Motor neuron (in vitro differentiated cells): Measurements from ENCODE around the gene BPIFB3. TPM values are rescaled to one million over a fixed set of nuclear protein-coding genes. Genes with fewer than 3 reads are reported as not detected.
"Not testable (repeated sequence)": the region's sequence is repeated elsewhere in the genome, so short reads cannot be mapped to it uniquely, and the experiment has no call there.

ENCODE experiments used
- ATAC-seq, 8 experiments: fragments of 200-7000 bp; cut with Tn5 transposase; replicated peaks in 6 of 8; 2 replicates each; pipeline ENCODE4 v1.8.0; 2021; ENCODE audit warnings: mild to moderate bottlenecking in 8 of 8, moderate library complexity in 8 of 8
- H3K27ac ChIP-seq, 2 donors: fragments of 250-450 bp; sonication (Bioruptor Pico); 2 replicates each; pipeline ENCODE4 v1.9.0; 2021; ENCODE audit warnings: antibody characterized with exemption in 2 of 2, mild to moderate bottlenecking in 2 of 2, moderate library complexity in 1 of 2
- H3K4me1 ChIP-seq, 2 donors: fragments of 250-450 bp; sonication (Bioruptor Pico); replicated peaks in 1 of 2; 2 replicates each; pipeline ENCODE4 v1.6.1; 2021; ENCODE audit warnings: antibody characterized with exemption in 2 of 2, mild to moderate bottlenecking in 2 of 2, moderate library complexity in 1 of 2
- H3K4me3 ChIP-seq, 5 donors: fragments of 250-450 bp; sonication (Bioruptor Pico); 2 replicates each; pipeline ENCODE4 v1.9.0; 2021; ENCODE audit warnings: antibody characterized with exemption in 5 of 5, mild to moderate bottlenecking in 5 of 5, moderate library complexity in 4 of 5
- WGBS, 10 experiments: fragments of 450-650 bp; shearing (Covaris generic); methylation state at CpG; one replicate each; pipeline ENCODE4 v1.0.0; 2022; 5-methylcytosine and 5-hydroxymethylcytosine counted together
- in situ Hi-C, 9 experiments: fragments of 400-800 bp; cut with MboI; loops; one replicate each; pipeline ENCODE4 v1.15.0; 2021; ENCODE audit warnings: low sequenced_read_pairs in 9 of 9, low pct_unique_long_range_greater_than_20kb in 2 of 9; ENCODE audit not compliant: unreplicated experiment in 9 of 9
- total RNA-seq, 8 experiments: library from RNA; unstranded; fragments of 300-600 nt; gene quantifications; 2 replicates each; pipeline versions ENCODE4 v1.2.3 to v1.2.4, GENCODE V29; 2022

Gene BPIFB3
- total RNA-seq, 8 experiments from 2014 or later, result not detected

- H3K4me3 ChIP-seq, result no peak overlapping the region
- in situ Hi-C loops, result loop anchor here in 1 of 9 experiments (10.0 kb wide), 1 partner anchor 190 kb away; no protein-coding TSS in a partner anchor
- no peak for ATAC-seq
- 29 to 100% (median 100%) methylated on average over 2 to 5 of the region's 5 CpGs; no CpG with 5 or more reads in 7 of the 10 experiments for WGBS, 10 experiments
- H3K4me1 ChIP-seq, result no peaks in the 10 kb centered on the region
- H3K27ac ChIP-seq, result no peak overlapping the region
Observed at GRCh38 chr20:33095249-33095648, 41.5 kb downstream of the BPIFB3 start.

- H3K27ac ChIP-seq, H3K4me1 ChIP-seq, H3K4me3 ChIP-seq: not testable (repeated sequence)
- in situ Hi-C loops, result loop anchor here in 1 of 9 experiments (10.0 kb wide), 1 partner anchor 191 kb away; no protein-coding TSS in a partner anchor
- 0 to 44% (median 26%) methylated on average over 2 to 6 of the region's 6 CpGs; no CpG with 5 or more reads in 3 of the 10 experiments for WGBS, 10 experiments
- ATAC-seq, result peak; percentile 69 to 98 (median 89)
Observed at GRCh38 chr20:33095902-33096584, 42.3 kb downstream of the BPIFB3 start.

DNA sequence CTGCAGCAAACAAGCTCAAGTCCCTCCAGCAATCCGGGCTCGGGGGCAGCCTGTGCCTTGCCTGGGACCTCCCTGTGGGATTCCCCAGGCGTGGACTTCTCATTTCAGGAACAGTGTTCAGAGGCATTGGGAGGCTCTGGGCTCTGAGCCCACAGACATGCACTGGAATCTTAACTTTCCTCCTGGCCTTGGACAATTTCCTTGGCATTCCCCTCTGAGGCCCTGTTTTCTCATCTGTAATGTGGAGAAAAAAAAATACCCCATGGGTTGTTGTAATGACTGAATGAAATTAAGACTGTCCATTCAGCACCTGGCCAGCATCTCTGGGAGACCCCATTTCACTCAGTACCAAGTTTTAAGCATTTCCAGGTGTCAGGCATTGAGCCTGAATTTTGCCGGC lies 43.3 kb downstream of the BPIFB3 start:
- 0 to 100% (median 93%) methylated on average over 1 to 4 of the region's 4 CpGs; no CpG with 5 or more reads in 5 of the 10 experiments for WGBS, 10 experiments
- no peaks in the 10 kb centered on the region for H3K4me1 ChIP-seq
- no peak for ATAC-seq
- no peak overlapping the region for H3K4me3 ChIP-seq
- in situ Hi-C loops, result loop anchor here in 1 of 9 experiments (10.0 kb wide), 1 partner anchor 192 kb away; no protein-coding TSS in a partner anchor
- H3K27ac ChIP-seq, result no peak overlapping the region

- in situ Hi-C loops, result loop anchor here in 1 of 9 experiments (10.0 kb wide), 1 partner anchor 195 kb away; no protein-coding TSS in a partner anchor
- peak in 4 of 8 experiments; percentile 19 to 72 (median 52) for ATAC-seq
- H3K4me3 ChIP-seq, result no peak overlapping the region
Observed at GRCh38 chr20:33099843-33100538, 46.3 kb downstream of the BPIFB3 start.

GRCh38 chr20:33103556-33103955 lies 49.9 kb downstream of the BPIFB3 start:
- Histone ChIP-seq H3K4me1 (peaks cover 0 to 3% of the 10 kb centered on the region in 2 donors), H3K4me3 (no peak overlapping the region), H3K27ac (no peak overlapping the region)
- in situ Hi-C loops, result no loop called here
- peak in 1 of 8 experiments; percentile 26 for ATAC-seq
- WGBS, 10 experiments, result 0 to 50% (median 20%) methylated on average over 1 to 2 of the region's 3 CpGs; no CpG with 5 or more reads in 3 of the 10 experiments

More at GRCh38 chr20:33099843-33100538, 46.3 kb downstream of the BPIFB3 start:
- Histone ChIP-seq H3K27ac (no peak overlapping the region), H3K4me1 (peaks cover 0 to 3% of the 10 kb centered on the region in 2 donors)
- WGBS, 10 experiments, result 13 to 88% (median 40%) methylated on average over 1 to 7 of the region's 10 CpGs; no CpG with 5 or more reads in 1 of the 10 experiments

DNA sequence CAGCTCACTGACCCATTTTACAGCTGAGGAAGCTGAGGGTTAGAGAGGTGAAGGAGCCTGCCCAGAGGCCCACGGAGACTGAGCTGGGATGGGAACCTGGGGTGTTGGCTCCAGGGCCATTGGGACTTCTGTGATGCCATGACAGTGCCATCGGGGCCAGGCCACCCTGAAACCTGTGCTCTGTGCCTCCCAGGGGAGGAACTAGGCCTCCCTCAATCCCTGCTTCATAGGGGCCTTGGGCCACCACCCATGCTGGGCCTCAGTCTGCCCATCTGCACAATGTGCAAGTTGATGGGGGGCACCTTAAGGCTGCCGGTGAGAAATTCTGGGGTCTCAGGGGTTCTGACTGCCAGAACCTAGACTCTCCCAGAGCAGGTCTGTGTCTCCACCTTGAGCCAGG lies 50.6 kb downstream of the BPIFB3 start:
- peaks cover 0 to 3% of the 10 kb centered on the region in 2 donors for H3K4me1 ChIP-seq
- 38 to 100% (median 80%) methylated on average over 1 to 3 of the region's 3 CpGs; no CpG with 5 or more reads in 6 of the 10 experiments for WGBS, 10 experiments
- in situ Hi-C loops, result no loop called here
- ATAC-seq, result no peak
- no peak overlapping the region for H3K27ac ChIP-seq
- no peak overlapping the region for H3K4me3 ChIP-seq

- 20 to 100% (median 89%) methylated on average over 1 to 5 of the region's 8 CpGs; no CpG with 5 or more reads in 2 of the 10 experiments for whole genome bisulfite sequencing, 10 experiments
- no peak overlapping the region for H3K27ac ChIP-seq
- peaks cover 0 to 3% of the 10 kb centered on the region in 2 donors for H3K4me1 ChIP-seq
- no peak for ATAC-seq
- H3K4me3 ChIP-seq, result no peak overlapping the region
- in situ Hi-C loops, result no loop called here
Observed at GRCh38 chr20:33105316-33105924, 51.7 kb downstream of the BPIFB3 start.

DNA sequence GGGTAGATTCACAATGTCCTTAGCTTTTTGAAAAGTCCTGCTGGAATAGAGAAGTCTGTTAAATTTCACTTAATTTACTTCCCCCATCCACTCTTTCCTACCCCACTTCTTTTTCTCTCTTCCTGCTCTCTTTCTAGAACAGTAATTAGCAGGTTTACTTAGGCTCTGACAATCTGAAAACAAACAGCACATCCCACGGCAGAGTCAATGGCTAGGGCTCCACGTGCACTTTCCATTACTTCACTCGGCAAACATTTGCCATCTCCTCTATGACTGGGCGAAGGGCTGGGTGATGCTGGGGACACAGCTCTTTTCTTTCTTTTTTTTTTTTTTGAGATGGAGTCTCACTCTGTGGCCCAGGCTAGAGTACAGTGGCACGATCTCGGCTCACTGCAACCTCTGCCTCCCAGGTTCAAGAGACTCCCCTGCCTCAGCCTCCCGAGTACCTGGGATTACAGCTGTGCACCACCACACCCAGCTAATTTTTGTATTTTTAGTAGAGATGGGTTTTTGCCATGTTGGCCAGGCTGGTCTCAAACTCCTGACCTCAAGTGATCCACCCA lies 52.4 kb downstream of the BPIFB3 start:
- in situ Hi-C loops, H3K27ac ChIP-seq, H3K4me1 ChIP-seq, H3K4me3 ChIP-seq: not testable (repeated sequence)
- 25 to 80% (median 38%) methylated on average over 1 to 4 of the region's 7 CpGs; no CpG with 5 or more reads in 1 of the 10 experiments for WGBS, 10 experiments
- peak in 2 of 8 experiments; percentile 50 to 65 for ATAC-seq

- Histone ChIP-seq H3K4me3 (no peak overlapping the region), H3K4me1 (peaks cover 0 to 2% of the 10 kb centered on the region in 2 donors), H3K27ac (no peak overlapping the region)
- WGBS, 10 experiments, result 0 to 83% (median 38%) methylated on average over 1 of the region's 2 CpGs; no CpG with 5 or more reads in 6 of the 10 experiments
- ATAC-seq, result no peak
- in situ Hi-C loops, result no loop called here
Observed at GRCh38 chr20:33108661-33109060, 55.0 kb downstream of the BPIFB3 start.

GRCh38 chr20:33110147-33110825 lies 56.6 kb downstream of the BPIFB3 start:
- no peak overlapping the region for H3K27ac ChIP-seq
- ATAC-seq, result no peak
- 27 to 94% (median 77%) methylated on average over 5 to 8 of the region's 8 CpGs for WGBS, 10 experiments
- no peak overlapping the region for H3K4me3 ChIP-seq
- in situ Hi-C loops, result no loop called here
- H3K4me1 ChIP-seq, result no peaks in the 10 kb centered on the region

GRCh38 chr20:33111306-33111705 lies 57.6 kb downstream of the BPIFB3 start:
- in situ Hi-C loops, result no loop called here
- no peak overlapping the region for H3K4me3 ChIP-seq
- no peak overlapping the region for H3K27ac ChIP-seq
- no peak for ATAC-seq
- no peaks in the 10 kb centered on the region for H3K4me1 ChIP-seq
- 17 to 92% methylated on average over 1 to 2 of the region's 5 CpGs; no CpG with 5 or more reads in 8 of the 10 experiments for WGBS, 10 experiments
